ENCODE results near the gene COTL1. TPM values are rescaled to one million over a fixed set of nuclear protein-coding genes. Genes with fewer than 3 reads are reported as not detected.

Gene COTL1, protein sequence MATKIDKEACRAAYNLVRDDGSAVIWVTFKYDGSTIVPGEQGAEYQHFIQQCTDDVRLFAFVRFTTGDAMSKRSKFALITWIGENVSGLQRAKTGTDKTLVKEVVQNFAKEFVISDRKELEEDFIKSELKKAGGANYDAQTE
- total RNA-seq (100 to 1,000 TPM; 181 to 186 TPM), polyA plus RNA-seq (100 to 1,000 TPM; 589 to 683 TPM)

DNA sequence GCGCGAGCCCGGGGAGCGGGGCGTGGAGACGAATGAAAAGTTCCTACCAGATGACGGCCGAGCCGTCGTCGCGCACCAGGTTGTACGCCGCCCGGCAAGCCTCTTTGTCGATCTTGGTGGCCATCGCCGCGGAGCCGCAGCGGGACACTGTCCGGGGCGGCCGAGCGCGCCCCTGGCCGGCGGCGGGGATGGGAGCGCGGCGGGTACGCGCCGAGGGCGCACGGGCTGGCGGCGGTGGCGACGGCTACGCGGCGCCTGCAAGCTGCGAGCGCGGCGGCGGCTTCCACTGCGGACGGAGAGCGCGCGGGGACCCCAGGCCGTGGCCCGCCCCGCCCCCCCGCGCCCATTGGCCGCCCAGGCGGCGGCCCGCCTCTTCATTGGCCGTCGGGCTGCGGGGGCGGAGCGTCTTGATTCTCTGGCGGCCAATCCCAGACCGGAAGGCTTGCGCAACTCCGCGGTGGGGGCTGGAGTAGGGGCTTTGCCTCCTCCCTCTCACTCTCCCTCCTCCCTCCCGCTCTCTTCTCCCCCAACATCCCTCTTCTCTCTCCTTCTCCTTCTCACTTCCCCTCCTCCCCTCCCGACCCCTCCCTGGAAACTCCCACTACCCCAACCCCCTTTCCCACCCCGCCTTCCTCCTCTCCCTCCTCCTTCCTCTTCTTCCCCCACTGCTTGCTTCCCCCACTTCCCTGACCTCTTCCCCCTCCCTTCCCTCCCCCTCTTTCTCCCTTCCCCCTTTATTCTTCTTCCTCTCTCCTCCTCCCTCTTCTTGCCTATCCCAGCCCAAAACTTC is at the start of gene COTL1:
Gene COTL1, minus strand, starts transcription at position 288 of the 790 bp plus-strand sequence. Its CDS starts 164 bp downstream, at position 124.
- CTCF ChIA-PET (ENCODE audit: partially characterized antibody) = interaction anchor here (0.6 to 15.2 kb wide), 3 partner anchors 20 to 109 kb away, joined by 3 to 358 read pairs (median 3); partner anchors contain the start of gene MEAK7
- Mint-ChIP-seq H3K4me1 (peaks cover 35 to 53% (median 45%) of the 10 kb centered on the region in 4 donors), H3K27ac (peak within 1 kb of the TSS; percentile 90 to 97 (median 94)), H3K27me3 (no peaks in the 10 kb centered on the region), H3K36me3 (peaks cover 19 to 31% of the 10 kb centered on the region in 2 donors), H3K4me3 (peak within 1 kb of the TSS; percentile 95 to 97 (median 96)), H3K9me3 (peaks cover 0 to 1% (median 0%) of the 10 kb centered on the region in 8 donors)
- peaks cover 39% of the 10 kb centered on the region for H3K4me1 ChIP-seq (ENCODE audit: insufficient read depth, low read length)
- no peaks in the 10 kb centered on the region for H3K27me3 ChIP-seq (ENCODE audit: insufficient read depth, low read length)
- POLR2A ChIA-PET (ENCODE audit: partially characterized antibody) = interaction anchor here (0.7 to 10.2 kb wide), 11 partner anchors 17 to 501 kb away, joined by 3 to 530 read pairs (median 13); partner anchors contain the start of genes KLHL36, MBTPS1 and MEAK7
- intact Hi-C loops (cut with micrococcal nuclease) = loop anchor here (1.0 to 5.0 kb wide), 7 partner anchors 18 to 107 kb away; no protein-coding TSS in a partner anchor
- no peaks in the 10 kb centered on the region for H3K36me3 ChIP-seq (ENCODE audit: insufficient read depth, low read length)
- peak; percentile 91 to 94 (median 91) for DNase-seq
- H3K9me3 ChIP-seq (ENCODE audit: control insufficient read depth in 1 of 2, low read length in 2 of 2) = no peaks in the 10 kb centered on the region
- peak within 1 kb of the TSS; percentile 71 to 91 for H3K4me3 ChIP-seq (ENCODE audit: low read length in 2 of 2)
- peak within 1 kb of the TSS; percentile 64 for H3K27ac ChIP-seq (ENCODE audit: low read depth, low read length)

DNA sequence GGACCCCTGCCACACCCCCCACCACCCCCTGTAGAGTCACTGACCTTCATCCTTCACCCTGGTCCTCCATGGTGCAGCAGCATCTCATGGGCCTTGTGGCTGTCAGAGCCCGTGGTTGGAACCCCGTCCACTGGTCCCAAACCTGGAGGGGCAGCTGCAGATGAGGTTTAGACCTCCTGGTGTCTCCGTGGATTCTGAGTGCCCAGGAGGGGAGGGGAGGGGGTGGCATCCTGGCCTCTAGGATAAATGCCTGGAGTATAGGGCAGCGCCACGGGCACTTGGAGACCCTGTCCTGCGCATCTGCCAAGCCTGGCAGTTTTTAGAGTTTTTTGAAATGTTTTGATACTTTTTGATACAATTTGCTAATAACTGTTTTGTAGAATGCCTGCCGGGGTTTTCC is 48.0 kb upstream of the COTL1 start:
- Mint-ChIP-seq H3K36me3 (peaks cover 47 to 63% of the 10 kb centered on the region in 2 donors), H3K4me3 (no peak overlapping the region), H3K27me3 (no peaks in the 10 kb centered on the region), H3K27ac (no peak overlapping the region), H3K4me1 (peaks cover 0 to 5% (median 4%) of the 10 kb centered on the region in 4 donors), H3K9me3 (no peaks in the 10 kb centered on the region)
- no peak for DNase-seq
- H3K4me1 ChIP-seq (ENCODE audit: insufficient read depth, low read length) = no peaks in the 10 kb centered on the region
- CTCF ChIA-PET (ENCODE audit: partially characterized antibody) = interaction anchor here (1.0 to 4.2 kb wide), 2 partner anchors 59 to 60 kb away, joined by 4 to 26 read pairs; no protein-coding TSS in a partner anchor
- H3K36me3 ChIP-seq (ENCODE audit: insufficient read depth, low read length) = peaks cover 59% of the 10 kb centered on the region
- intact Hi-C loops (cut with micrococcal nuclease) = no loop called here
- no peak overlapping the region for H3K4me3 ChIP-seq (ENCODE audit: low read length in 2 of 2)
- no peak overlapping the region for H3K27ac ChIP-seq (ENCODE audit: low read depth, low read length)
- no peaks in the 10 kb centered on the region for H3K9me3 ChIP-seq (ENCODE audit: control insufficient read depth in 1 of 2, low read length in 2 of 2)
- no peaks in the 10 kb centered on the region for H3K27me3 ChIP-seq (ENCODE audit: insufficient read depth, low read length)
- POLR2A ChIA-PET (ENCODE audit: partially characterized antibody) = interaction anchor here (1.7 kb wide), 1 partner anchor 17 kb away, joined by 4 read pairs; the partner anchor contains the start of gene KLHL36

GRCh38 chr16:84665359-84665758 is 47.5 kb upstream of the COTL1 start:
- no peaks in the 10 kb centered on the region for H3K9me3 Mint-ChIP-seq
- Histone ChIP-seq H3K27ac (ENCODE audit: low read depth, low read length) (no peak overlapping the region), H3K27me3 (ENCODE audit: insufficient read depth, low read length) (no peaks in the 10 kb centered on the region), H3K36me3 (ENCODE audit: insufficient read depth, low read length) (peaks cover 63% of the 10 kb centered on the region), H3K4me3 (ENCODE audit: low read length in 2 of 2) (no peak overlapping the region), H3K4me1 (ENCODE audit: insufficient read depth, low read length) (no peaks in the 10 kb centered on the region), H3K9me3 (ENCODE audit: control insufficient read depth in 1 of 2, low read length in 2 of 2) (no peaks in the 10 kb centered on the region)
- peaks cover 47 to 68% of the 10 kb centered on the region in 2 donors for H3K36me3 Mint-ChIP-seq
- no peak for DNase-seq
- POLR2A ChIA-PET (ENCODE audit: partially characterized antibody) = interaction anchor here (1.7 kb wide), 1 partner anchor 17 kb away, joined by 4 read pairs; the partner anchor contains the start of gene KLHL36
- CTCF ChIA-PET (ENCODE audit: partially characterized antibody) = interaction anchor here (3.8 to 4.2 kb wide), 2 partner anchors 7 to 60 kb away, joined by 26 to 47 read pairs; no protein-coding TSS in a partner anchor
- peaks cover under 1 to 8% (median 4%) of the 10 kb centered on the region in 4 donors for H3K4me1 Mint-ChIP-seq
- intact Hi-C loops (cut with micrococcal nuclease) = no loop called here
- no peak overlapping the region for H3K4me3 Mint-ChIP-seq
- H3K27ac Mint-ChIP-seq = peak overlapping the region in 1 of 7 donors; percentile 37
- no peaks in the 10 kb centered on the region for H3K27me3 Mint-ChIP-seq

DNA sequence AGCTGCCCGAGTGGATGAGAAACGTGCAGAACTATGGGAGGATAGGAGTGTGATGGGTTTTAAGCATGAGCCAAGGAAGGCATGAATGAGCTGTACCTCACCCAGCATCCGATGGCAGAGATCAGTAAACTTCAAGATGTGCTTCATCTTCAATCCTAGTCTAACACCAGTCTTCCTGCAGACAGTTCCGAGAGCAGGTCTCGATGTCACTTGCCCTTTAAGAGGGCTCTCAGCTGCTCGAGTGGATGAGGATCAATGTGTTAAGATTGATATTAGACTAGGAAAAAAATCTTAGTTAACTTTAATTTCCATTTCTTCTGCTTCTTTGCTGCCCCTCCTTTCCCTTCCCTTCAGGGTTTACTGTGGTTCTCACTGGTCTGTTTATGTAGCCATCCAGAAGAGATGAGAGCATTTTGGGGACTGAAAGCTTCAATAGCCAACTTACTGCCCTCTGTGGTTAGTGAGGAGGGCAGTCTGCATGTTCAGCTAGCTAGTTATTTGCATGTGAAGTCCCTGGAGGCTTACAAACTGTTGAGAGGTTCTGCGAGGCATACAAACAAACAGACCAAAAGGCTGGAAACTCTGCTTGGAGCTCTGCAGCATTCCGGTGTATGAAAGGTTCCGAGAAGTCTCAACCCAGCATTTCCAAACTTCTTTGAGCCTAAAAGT is 45.7 kb upstream of the COTL1 start:
- H3K9me3 Mint-ChIP-seq = no peaks in the 10 kb centered on the region
- H3K36me3 ChIP-seq (ENCODE audit: insufficient read depth, low read length) = peaks cover 79% of the 10 kb centered on the region
- DNase-seq = no peak
- H3K36me3 Mint-ChIP-seq = peaks cover 61 to 79% of the 10 kb centered on the region in 2 donors
- H3K27me3 Mint-ChIP-seq = no peaks in the 10 kb centered on the region
- no peaks in the 10 kb centered on the region for H3K4me1 ChIP-seq (ENCODE audit: insufficient read depth, low read length)
- H3K9me3 ChIP-seq (ENCODE audit: control insufficient read depth in 1 of 2, low read length in 2 of 2) = no peaks in the 10 kb centered on the region
- intact Hi-C loops (cut with micrococcal nuclease) = no loop called here
- ChIA-PET POLR2A (ENCODE audit: partially characterized antibody) (no interaction called here), CTCF (ENCODE audit: partially characterized antibody) (interaction anchor here (1.0 to 4.2 kb wide), 5 partner anchors 9 to 75 kb away, joined by 3 to 47 read pairs (median 8); no protein-coding TSS in a partner anchor)
- no peaks in the 10 kb centered on the region for H3K27me3 ChIP-seq (ENCODE audit: insufficient read depth, low read length)
- no peak overlapping the region for H3K27ac Mint-ChIP-seq
- H3K4me3 ChIP-seq (ENCODE audit: low read length in 2 of 2) = no peak overlapping the region
- H3K27ac ChIP-seq (ENCODE audit: low read depth, low read length) = no peak overlapping the region
- H3K4me1 Mint-ChIP-seq = peaks cover 4 to 24% (median 6%) of the 10 kb centered on the region in 4 donors
- no peak overlapping the region for H3K4me3 Mint-ChIP-seq

GRCh38 chr16:84662471-84662870 is 44.6 kb upstream of the COTL1 start:
- no peaks in the 10 kb centered on the region for H3K4me1 ChIP-seq (ENCODE audit: insufficient read depth, low read length)
- H3K9me3 ChIP-seq (ENCODE audit: control insufficient read depth in 1 of 2, low read length in 2 of 2) = no peaks in the 10 kb centered on the region
- H3K36me3 ChIP-seq (ENCODE audit: insufficient read depth, low read length) = peaks cover 90% of the 10 kb centered on the region
- intact Hi-C loops (cut with micrococcal nuclease) = no loop called here
- no peak overlapping the region for H3K4me3 ChIP-seq (ENCODE audit: low read length in 2 of 2)
- Mint-ChIP-seq H3K4me1 (peaks cover 6 to 34% (median 12%) of the 10 kb centered on the region in 4 donors), H3K27me3 (no peaks in the 10 kb centered on the region), H3K36me3 (peaks cover 68 to 81% of the 10 kb centered on the region in 2 donors), H3K9me3 (no peaks in the 10 kb centered on the region), H3K27ac (no peak overlapping the region), H3K4me3 (no peak overlapping the region)
- POLR2A ChIA-PET (ENCODE audit: partially characterized antibody) = interaction anchor here (0.7 to 1.1 kb wide), 3 partner anchors 11 to 38 kb away, joined by 3 read pairs; no protein-coding TSS in a partner anchor
- no peaks in the 10 kb centered on the region for H3K27me3 ChIP-seq (ENCODE audit: insufficient read depth, low read length)
- no peak overlapping the region for H3K27ac ChIP-seq (ENCODE audit: low read depth, low read length)
- no peak for DNase-seq
- CTCF ChIA-PET (ENCODE audit: partially characterized antibody) = interaction anchor here (0.6 to 4.2 kb wide), 7 partner anchors 10 to 318 kb away, joined by 3 to 47 read pairs (median 3); no protein-coding TSS in a partner anchor

DNA sequence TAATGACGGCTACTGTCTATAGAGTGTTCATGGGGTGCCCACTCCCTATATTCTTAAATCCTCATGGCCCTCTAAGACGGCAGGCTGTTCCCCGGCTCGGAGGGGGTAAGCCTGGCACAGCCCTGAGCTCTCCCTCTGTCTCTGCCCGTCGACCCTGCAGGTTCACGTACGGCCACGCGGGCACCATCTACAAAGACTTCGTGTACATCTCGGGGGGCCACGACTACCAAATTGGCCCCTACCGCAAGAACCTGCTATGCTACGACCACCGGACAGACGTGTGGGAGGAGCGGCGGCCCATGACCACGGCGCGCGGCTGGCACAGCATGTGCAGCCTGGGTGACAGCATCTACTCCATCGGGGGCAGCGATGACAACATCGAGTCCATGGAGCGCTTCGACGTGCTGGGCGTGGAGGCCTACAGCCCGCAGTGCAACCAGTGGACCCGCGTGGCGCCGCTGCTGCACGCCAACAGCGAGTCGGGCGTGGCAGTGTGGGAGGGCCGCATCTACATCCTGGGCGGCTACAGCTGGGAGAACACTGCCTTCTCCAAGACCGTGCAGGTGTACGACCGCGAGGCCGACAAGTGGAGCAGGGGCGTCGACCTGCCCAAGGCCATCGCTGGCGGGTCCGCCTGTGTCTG is 43.7 kb upstream of the COTL1 start:
- H3K36me3 ChIP-seq (ENCODE audit: insufficient read depth, low read length) = peaks cover 97% of the 10 kb centered on the region
- no peaks in the 10 kb centered on the region for H3K9me3 ChIP-seq (ENCODE audit: control insufficient read depth in 1 of 2, low read length in 2 of 2)
- no peak for DNase-seq
- H3K27ac Mint-ChIP-seq = no peak overlapping the region
- H3K4me3 Mint-ChIP-seq = peak overlapping the region in 1 of 8 donors; percentile 43
- H3K4me1 ChIP-seq (ENCODE audit: insufficient read depth, low read length) = peaks cover 6% of the 10 kb centered on the region
- no peaks in the 10 kb centered on the region for H3K27me3 Mint-ChIP-seq
- H3K36me3 Mint-ChIP-seq = peaks cover 74 to 76% of the 10 kb centered on the region in 2 donors
- H3K9me3 Mint-ChIP-seq = no peaks in the 10 kb centered on the region
- intact Hi-C loops (cut with micrococcal nuclease) = no loop called here
- H3K27me3 ChIP-seq (ENCODE audit: insufficient read depth, low read length) = no peaks in the 10 kb centered on the region
- H3K4me3 ChIP-seq (ENCODE audit: low read length in 2 of 2) = no peak overlapping the region
- H3K4me1 Mint-ChIP-seq = peaks cover 6 to 44% (median 17%) of the 10 kb centered on the region in 4 donors
- no peak overlapping the region for H3K27ac ChIP-seq (ENCODE audit: low read depth, low read length)
- ChIA-PET CTCF (ENCODE audit: partially characterized antibody) (interaction anchor here (0.6 to 4.2 kb wide), 3 partner anchors 11 to 63 kb away, joined by 3 to 47 read pairs (median 26); no protein-coding TSS in a partner anchor), POLR2A (ENCODE audit: partially characterized antibody) (interaction anchor here (1.1 kb wide), 2 partner anchors 13 to 39 kb away, joined by 3 read pairs; no protein-coding TSS in a partner anchor)
